Frontal cortex (tissue), 4 donors: Measurements from ENCODE around the gene MAP3K9. TPM values are rescaled to one million over a fixed set of nuclear protein-coding genes. Genes with fewer than 3 reads are reported as not detected.

Source experiments
- DNase-seq, 2 donors: peaks; one replicate each; pipeline ENCODE4 v3.0.0; 2012; ENCODE audit warnings: low spot score in 2 of 2
- FAIRE-seq: peaks from 2 replicates; lab custom pipeline; 2012; peaks lifted over from hg19 to GRCh38; lab: Jason Lieb, UNC
- total RNA-seq: library from RNA; depleted of rRNA; stranded (reverse); fragments of >200 nt; gene quantifications from one replicate; pipeline ENCODE4 v1.2.3, GENCODE V29; 2014
- donor health status: control.
- donor health status: control.
- donor health status: control.

MAP3K9 gene
- total RNA-seq, 1 donor from 2014 or later = 11.4 TPM

DNA sequence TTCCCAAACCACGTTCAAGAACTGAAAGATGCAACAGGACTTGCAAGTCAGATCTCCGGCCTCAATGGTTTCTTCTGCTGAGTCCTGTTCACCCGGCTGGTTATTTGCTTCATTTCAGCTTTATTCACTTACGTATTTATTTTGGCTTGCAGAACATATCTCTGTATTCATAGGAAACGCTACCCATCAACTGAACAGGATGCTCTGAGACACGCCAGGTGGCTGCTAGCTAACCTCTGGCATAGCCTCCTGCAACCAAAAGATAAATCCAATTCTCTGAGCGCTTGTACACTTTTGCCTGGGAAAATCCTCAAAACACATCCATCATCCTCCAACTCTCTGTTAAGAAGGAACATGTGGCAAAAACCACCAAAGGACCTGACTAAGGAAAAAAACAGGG is 17.3 kb downstream of the MAP3K9 start:
- no peak for DNase-seq
- no peak for FAIRE-seq

DNA sequence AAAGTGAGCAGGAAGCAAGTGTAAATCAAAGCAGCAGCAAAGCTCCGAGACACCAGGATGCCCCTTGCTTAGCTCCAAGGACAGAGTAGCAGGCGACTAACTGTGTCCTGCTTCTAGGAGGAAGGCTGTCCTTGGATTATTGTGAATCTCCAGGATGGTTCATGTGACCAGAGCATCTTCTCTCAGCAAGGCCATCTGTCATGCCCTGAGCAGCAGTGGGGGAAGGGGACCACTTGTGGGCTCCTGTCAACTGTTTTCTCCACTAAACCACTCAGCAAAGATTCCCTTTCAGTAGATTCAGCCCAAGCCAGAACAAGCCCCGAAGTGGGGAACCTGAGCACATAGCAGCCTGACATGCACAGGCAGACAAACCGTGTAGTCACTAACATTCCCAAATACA is 19.4 kb downstream of the MAP3K9 start:
- FAIRE-seq (no peak), DNase-seq (no peak)

DNA sequence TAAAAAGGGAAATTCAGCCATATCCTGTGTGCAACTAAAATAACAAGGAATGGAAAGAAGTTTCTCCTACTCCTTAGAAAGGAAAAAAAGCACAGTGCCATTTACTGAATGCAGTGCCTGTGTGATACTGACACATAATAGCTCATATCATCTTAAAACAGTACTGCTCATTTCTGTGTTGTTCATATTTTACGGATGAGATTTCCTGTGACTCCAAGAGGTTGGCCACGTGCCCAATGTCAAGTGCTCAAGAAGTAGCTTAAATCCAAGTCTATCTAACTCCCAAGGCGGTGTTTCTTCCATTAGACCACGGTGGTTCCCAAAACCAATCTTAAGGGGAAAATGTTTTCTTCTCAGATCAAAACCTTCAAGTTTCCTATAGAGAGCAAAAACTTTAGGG is 20.0 kb downstream of the MAP3K9 start:
- FAIRE-seq (no peak), DNase-seq (no peak)

DNA sequence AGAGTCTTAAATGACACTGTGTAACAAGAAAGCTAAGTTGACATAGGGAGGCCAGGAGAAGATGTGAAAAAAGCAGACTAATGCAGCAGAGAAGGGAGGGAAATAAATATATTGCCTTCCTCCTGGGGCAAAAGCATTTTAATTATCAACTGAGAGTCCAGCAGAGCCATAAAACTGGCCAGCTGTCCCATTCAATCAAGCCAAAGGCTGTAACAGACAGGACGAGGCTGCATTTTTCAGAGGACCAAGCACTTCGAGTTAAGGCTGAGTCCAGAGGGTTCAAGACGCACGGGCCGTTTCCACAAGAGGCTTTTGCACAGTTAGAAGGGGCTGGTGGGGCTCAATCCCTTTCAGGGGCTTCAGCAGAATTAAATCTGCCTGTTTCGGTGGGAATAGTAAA is 20.4 kb downstream of the MAP3K9 start:
- DNase-seq = no peak

DNA sequence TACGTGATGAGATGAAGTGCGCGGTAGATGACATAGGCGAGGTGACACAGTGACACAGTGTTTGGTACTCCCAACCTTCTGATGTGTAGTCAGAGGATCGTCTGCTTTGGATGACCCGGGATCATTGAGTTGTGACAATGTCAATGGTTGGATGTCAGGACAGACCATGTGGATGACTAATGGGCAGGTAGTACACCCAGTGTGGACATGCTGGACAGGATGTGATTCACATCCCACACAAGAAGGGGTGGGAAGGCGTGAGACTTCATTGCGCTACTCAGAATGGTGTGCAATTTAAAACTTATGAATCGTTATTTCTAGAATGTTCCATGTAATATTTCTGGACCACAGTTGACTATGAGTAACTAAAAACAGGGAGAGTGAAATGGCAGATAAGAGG is 23.8 kb downstream of the MAP3K9 start:
- no peak for FAIRE-seq
- DNase-seq = no peak

More for the DNA sequence above, 20.4 kb downstream of the MAP3K9 start:
- FAIRE-seq = no peak

DNA sequence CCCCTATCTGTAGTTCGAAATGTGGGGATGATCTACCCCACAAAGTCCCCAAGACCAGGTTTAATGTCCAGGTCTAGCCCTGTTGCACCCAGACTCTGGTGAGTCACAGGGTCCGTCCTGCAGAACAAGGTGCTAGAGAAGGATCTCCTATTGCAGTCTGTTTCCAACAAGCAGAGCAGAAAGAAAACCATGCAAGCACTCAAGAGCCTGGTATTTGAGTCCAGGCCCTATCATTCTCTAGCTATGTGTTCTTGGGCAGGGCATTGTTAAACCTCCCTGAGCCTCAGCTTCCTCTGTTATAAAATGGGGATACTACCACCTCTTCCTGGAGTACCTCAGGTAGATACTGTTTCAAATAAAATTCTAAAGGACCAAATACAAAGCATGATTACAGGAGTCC is 24.4 kb downstream of the MAP3K9 start:
- FAIRE-seq (no peak), DNase-seq (no peak)

DNA sequence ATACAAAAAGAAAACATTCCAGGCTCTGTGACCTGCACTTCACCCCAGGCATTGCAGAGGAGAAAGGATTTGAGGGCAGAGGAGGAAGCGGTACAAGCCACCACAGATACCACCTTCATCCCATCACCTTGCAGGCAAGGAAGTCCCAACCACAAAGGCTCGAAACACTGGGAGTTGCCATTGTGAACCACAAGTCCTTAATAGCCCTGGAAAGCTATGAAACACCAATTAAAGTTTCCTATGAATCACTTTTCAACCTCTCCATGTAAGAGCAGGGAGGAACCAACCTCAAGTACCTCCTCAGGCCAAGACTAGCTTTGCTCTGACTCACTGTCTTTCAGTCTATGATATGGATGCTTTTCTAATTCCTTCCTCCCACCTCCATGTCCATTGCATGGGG is 27.0 kb downstream of the MAP3K9 start:
- no peak for DNase-seq
- FAIRE-seq = no peak

DNA sequence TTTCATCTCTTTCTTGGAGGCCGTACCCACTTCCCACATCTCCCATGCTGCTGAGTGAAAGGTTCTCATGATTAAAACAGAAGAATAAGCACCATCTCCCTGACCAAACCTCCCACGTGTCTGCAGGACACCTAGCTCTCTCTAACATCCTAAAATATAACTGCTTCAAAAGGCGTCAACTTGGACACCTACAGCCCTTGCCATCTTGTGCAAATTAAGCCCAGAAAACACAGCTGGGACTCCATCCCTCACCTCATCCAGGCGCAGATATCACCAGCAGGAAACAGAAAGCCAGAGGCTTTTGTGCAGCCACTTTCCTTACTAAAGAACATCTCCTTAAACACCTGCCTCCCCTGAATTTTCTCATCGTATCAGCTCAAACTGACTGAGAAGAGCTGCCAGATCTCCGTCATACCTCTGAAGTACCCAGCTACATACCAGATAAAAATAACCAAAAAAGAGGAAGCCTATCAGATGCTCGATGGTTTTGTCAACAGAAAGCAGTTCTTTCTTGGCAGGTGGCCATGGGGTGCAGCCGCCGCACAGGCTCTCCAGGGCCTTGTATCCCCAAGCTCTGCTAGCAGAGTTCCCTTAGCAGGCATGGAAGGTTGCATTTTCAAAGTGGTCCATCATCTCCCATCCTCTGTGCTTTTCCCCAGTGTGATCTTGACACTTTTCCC is 28.8 kb downstream of the MAP3K9 start:
- FAIRE-seq = no peak
- no peak for DNase-seq

DNA sequence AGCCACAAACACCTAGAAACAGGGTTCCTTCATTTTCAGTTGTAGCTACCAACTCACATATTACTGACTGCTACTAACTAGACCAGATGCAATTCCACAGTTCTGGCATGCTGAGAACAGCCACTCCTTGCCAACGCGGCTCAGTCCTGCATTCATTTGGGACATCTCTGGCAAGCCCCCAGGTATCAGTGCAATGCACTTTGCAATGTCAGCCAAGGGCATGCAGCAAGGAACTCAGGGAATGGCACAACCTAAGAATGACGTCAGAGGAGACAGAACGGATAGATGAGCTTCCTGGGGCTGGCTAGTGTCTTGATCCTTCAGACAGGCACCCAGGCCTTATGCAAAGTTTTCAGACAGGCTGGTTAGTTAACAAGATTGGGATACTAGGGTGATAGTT is 29.6 kb downstream of the MAP3K9 start:
- DNase-seq = no peak
- no peak for FAIRE-seq

DNA sequence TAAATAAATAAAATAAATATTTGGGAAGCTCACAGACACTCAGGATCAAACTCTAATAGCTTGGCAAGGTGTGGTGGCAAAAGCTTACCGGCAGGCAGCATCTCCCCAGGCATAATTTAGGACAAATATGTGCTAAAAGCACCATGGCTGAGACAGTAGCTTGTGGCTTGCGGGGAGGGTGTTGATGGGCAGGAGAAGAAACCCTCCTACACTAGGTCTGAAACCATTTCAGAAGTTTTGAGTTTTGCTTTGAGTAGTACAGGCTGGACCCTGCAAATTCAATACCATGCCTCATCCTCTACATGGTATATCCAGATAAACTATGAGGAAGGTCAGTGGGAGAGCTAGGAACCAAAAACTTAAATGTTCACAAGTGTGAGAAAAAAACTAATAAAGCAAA is 33.1 kb downstream of the MAP3K9 start:
- DNase-seq (no peak), FAIRE-seq (no peak)

DNA sequence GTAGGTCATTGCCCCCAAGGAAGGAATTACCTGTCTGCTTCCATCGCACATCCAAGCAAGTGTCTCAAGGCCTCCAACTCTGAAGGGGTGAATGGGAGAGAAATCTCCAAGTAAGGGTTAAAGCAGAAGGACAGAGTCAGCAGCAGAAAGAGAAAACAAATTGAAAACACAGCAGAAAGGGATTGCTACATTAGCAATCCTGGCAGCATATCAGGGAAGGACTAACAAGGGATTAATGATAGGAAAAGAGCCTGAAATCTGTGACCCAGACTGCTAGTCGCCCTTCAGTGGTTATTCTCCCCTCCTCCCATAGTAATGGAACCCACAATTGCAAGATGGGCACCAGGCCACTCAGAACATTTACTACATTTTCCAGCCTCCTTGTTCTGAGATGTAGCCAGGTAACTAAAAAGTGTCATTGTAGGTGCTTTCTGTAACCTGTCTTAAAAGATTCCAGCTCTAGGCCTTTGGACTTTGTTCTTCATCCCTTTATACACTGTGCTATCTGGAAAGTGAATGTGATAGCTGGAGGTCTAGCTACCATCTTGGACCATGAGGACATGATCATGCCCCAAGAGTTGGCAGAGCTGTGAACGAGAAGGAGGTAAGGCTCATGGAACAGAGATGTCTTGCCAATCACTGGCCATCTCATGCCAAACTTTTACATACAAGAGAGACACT is 36.0 kb downstream of the MAP3K9 start:
- DNase-seq (no peak), FAIRE-seq (no peak)

DNA sequence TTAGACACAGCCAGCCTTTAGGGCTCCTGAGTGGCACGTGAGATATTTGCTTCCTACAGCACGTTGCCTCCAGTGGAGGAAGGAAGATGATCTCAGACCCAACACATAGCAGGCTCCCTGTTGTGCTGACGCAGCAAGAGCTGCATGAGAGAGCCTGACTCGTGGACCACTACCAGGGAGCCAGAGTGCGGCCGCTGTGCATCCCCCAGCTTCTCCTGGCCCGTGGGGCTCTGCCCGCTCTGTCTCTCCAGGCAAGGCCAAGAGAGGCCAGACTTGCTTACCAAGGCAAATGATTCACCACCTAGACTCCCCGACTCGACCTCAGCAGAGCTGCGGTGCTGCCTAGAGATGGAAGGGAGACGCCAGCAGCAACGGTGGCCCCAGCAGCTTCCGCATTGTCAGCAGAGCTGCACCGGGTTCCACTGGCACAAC is 37.5 kb downstream of the MAP3K9 start:
- DNase-seq (no peak), FAIRE-seq (no peak)

DNA sequence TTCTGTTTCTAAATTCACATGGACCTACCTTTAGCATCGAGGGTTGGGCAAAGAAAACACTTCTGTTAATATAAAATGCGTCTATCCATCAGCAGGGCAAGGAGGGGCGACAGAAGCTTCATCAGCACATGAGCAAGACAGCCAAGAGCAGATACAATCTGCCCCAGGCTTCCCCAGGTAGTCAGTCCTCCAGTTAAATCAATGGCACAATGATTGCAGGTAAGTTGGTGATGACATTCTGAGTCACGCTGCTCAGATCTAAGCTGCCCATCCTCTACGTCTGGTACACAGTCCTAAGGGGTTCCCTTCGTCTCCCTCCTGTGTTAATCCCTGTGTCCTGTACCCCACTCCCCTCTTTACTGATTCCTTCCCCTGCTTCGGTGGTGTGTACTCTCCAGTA is 38.8 kb downstream of the MAP3K9 start:
- FAIRE-seq (no peak), DNase-seq (no peak)

DNA sequence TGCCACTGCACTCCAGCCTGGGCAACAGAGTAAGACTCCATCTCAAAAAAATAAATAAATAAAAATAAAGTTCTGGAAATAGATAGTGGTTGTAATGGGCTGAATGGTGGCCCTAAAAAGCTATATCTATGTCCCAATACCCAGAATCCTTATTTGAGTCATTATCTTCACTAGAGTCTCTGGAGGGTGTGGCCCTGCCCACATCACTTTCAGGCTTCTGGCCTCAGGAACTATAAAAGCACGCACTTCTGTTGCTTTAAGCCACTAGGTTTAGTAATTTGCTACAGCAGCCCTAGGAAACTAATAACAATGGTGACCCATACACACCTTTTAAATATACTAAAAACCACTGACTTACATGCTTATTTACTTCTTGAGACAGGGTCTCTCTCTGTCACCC is 49.9 kb downstream of the MAP3K9 start:
- FAIRE-seq = no peak
- DNase-seq = no peak

DNA sequence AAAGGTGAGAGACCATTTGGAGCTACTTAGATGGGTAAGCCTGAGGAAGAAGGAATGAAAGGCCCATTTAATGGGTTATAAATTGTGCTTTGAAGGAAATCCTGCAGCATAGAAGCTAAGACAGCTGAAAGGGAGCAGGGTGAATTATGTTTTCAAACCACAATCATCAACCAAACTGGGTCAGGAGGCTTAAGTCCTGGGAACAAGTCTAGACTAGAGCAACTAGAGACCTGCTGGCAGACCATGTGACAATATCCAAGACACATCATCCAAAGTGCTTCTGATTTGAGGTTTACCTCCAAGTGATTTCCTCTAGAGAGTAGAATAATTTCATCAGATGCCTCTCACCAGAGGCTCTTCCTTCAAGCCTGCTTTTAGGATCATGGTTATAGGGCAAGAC is 53.7 kb downstream of the MAP3K9 start:
- DNase-seq = no peak

DNA sequence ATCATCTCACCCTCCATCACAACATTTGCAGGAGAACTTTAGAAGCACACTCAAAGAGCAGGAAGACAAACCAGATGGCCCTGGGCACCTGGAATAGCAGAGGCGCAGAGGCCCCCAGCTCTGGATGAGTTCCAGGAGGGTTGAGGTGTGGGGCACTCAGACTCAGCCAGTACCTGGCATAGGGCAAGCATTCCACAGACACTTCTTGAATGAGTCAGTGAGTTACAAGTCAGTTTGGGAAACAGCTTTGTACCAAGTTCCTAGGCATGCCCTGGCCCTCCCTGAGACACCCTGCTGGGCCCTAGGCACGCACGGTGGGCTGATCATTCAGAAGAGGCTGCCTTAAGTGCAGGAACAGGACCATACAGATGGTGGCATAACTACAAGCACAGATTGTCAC is 54.3 kb downstream of the MAP3K9 start:
- DNase-seq = no peak
- FAIRE-seq = no peak

More for the DNA sequence above, 53.7 kb downstream of the MAP3K9 start:
- no peak for FAIRE-seq

DNA sequence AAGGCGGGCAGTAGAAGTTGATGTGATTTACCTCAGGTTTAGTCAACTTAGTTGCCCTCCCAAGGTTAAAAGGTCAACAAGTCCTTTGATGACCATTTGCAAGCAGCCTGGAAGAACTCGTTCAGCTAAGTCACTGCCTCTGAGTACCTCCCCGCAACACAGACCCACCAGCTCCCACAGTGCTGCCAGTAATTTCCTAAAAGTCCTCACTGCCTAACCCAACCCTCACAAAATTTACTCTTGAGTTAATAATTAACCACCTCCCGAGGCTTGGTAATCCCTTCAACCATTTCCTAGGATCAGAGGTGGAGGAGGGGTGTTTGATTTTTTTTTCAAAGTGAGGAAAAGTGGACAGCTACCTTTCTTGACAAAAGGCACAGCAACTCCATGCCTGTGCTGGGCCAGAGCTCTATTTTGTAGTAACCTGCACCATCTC is 55.8 kb downstream of the MAP3K9 start:
- DNase-seq (no peak), FAIRE-seq (no peak)

DNA sequence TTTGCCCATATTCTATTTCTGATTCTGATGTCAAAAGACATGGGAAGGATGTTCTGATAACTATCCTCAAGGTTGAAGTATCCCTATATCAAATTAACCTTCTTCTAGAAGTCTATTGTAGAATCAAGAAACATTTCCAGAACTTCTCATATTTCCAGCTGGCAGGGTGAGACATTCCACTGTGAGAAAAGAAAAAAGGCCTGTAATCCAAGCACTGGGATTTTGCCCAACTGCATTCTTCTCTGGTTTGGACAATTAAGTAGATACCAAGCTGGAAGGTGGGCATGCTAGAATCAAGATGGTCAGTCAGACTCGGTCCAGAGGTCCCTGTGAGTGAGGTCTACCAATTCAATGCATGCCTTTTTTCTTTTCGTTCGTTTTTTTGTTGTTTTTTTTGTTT is 60.9 kb downstream of the MAP3K9 start:
- FAIRE-seq = no peak
- DNase-seq = no peak

DNA sequence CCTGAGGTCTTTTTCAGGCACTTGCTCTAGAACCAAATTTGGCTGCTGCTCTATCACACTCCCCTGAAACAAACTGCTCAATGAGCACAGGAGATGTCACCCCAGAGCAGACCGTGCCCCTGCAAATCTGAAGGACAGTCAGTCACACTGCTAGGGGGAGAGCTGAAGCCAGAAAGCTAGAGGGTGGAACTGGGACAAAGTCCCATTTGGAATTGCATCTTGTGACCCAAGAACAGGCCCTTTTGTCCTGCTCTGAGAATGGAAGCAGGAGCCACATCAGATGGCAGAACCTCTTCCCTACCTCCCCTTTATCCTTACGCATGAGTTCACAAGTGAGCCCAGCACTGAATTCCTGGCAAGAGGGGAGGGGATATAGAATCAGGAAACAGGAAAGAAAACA is 64.7 kb downstream of the MAP3K9 start:
- no peak for DNase-seq
- no peak for FAIRE-seq

DNA sequence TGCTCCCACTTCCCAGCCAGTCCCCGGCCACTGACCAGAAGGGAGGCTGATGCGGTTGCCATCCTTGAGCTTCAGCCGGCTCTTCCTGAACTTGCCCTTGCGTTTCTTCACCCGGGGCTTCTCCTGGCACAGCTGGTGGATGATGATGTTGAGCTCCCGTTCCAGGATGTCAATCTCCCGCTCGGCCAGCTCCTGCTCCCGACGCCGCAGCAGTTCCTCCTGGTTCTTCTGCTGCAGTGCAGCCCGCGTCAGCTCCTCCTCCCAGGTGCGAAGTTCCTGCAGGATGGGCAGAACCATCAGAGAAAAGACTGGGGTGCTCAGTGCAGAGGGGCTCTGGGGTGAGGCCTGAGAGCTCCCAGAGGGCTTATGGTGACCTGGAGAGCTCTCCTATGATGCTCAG is 67.0 kb downstream of the MAP3K9 start:
- FAIRE-seq (no peak), DNase-seq (no peak)

DNA sequence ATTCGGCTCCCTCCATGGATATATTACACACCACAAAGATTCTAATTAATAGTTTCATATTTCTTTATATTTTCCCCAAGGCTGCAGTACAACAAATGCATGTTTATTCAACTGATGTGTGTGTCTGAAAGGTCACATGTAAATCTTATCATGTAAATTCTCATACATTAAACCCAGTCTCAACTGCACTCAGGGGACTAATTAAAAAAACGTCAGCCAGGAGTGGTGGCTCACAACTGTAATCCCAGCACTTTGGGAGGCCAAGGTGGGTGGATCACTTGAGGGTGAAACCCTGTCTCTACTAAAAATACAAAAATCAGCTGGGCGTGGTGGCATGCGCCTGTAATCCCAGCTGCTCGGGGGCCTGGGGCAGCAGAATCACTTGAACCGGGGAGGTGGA is 67.8 kb downstream of the MAP3K9 start:
- no peak for DNase-seq
- no peak for FAIRE-seq

DNA sequence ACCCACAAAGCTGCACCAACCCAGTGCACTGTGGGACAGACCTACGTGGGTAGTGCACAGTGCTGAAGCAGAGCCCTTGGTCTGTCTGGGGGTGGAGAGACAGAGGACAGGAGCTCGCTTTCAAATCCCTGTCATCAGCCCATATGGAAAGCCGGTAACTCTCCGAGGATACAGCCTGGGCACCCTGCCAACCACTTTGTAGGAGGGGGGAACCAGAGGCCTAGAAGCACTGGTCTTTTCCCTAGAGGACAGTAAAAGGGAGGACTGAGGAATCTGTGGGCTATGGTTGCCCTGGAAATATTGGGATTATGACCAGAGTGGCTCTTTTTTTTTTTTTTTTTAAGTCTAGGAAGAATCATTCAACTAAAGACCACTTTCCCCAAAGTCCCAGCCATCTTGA is 74.3 kb downstream of the MAP3K9 start:
- FAIRE-seq = no peak

More for the DNA sequence above, 74.3 kb downstream of the MAP3K9 start:
- no peak for DNase-seq
